Liver (tissue), 3 donors: ENCODE measurements around the gene TMEM39B.

Experiments
- CTCF ChIP-seq: fragments of 150-350 bp; IDR thresholded peaks from 2 replicates; pipeline ENCODE4 v1.5.1; 2017; ENCODE audit warnings: improper control_type of control experiment, low read depth, low read length; ENCODE audit not compliant: missing input control
- GABPA ChIP-seq, 2 donors: IDR thresholded peaks in 1 of 2; conservative IDR thresholded peaks in 1 of 2; 2 replicates each; pipeline ENCODE4 v1.6.1; 2016; ENCODE audit warnings: antibody characterized with exemption in 2 of 2, mild to moderate bottlenecking in 1 of 2, moderate library complexity in 1 of 2
- donor health status: healthy.
- donor health status: healthy.

GRCh38 chr1:32040711-32041110, 32.0 kb upstream of the TMEM39B start:
- TF ChIP-seq GABPA (IDR thresholded peaks at IDR 0.05 in 1 of 2, conservative IDR thresholded peaks at IDR 0.05 in 1 of 2) (no peak), CTCF (no peak)
